Upper lobe of left lung (tissue), 6 donors: Measurements from ENCODE around the gene PPP6R1. TPM values are rescaled to one million over a fixed set of nuclear protein-coding genes. Genes with fewer than 3 reads are reported as not detected.

Source experiments
- ATAC-seq, 2 donors: fragments of 200-7000 bp; cut with Tn5 transposase; one replicate each; pipeline ENCODE4 v1.9.1; 2022; ENCODE audit warnings: mild to moderate bottlenecking in 2 of 2, moderate library complexity in 2 of 2; ENCODE audit not compliant: low FRiP score in 2 of 2
- DNase-seq, 2 donors: peaks; one replicate each; pipeline ENCODE4 v3.0.0-alpha.2; 2019 to 2020
- H3K27ac ChIP-seq, 4 donors: fragments of 200-600 bp; sonication (generic); one replicate each; pipeline ENCODE4 v1.5.1; 2016 to 2019
- H3K27me3 ChIP-seq, 4 donors: fragments of 200-600 bp; sonication (generic); one replicate each; pipeline ENCODE4 v1.5.1; 2017 to 2019
- H3K36me3 ChIP-seq, 4 donors: fragments of 200-600 bp; sonication (generic); one replicate each; pipeline ENCODE4 v1.5.1; 2016 to 2019
- H3K4me1 ChIP-seq, 4 donors: fragments of 200-600 bp; sonication (generic); one replicate each; pipeline ENCODE4 v1.5.1; 2018 to 2019
- H3K4me3 ChIP-seq, 4 donors: fragments of 200-600 bp; sonication (generic); one replicate each; pipeline ENCODE4 v1.5.1; 2017 to 2019; ENCODE audit warnings: mild to moderate bottlenecking in 2 of 4, moderate library complexity in 1 of 4
- H3K9me3 ChIP-seq, 4 donors: fragments of 200-600 bp; sonication (generic); one replicate each; pipeline ENCODE4 v1.5.1; 2018 to 2019
- EP300 ChIP-seq, 4 donors: sonication (generic); formaldehyde crosslinking; IDR thresholded peaks; one replicate each; pipeline ENCODE4 v1.5.1; 2017; ENCODE audit warnings: antibody characterized with exemption in 4 of 4, control low read depth in 2 of 4
- POLR2A ChIP-seq, 4 donors: fragments of 450-650 bp; IDR thresholded peaks; one replicate each; pipeline ENCODE4 v1.5.1; 2016 to 2017; ENCODE audit warnings: antibody characterized with exemption in 4 of 4, mild to moderate bottlenecking in 2 of 4
- POLR2AphosphoS5 ChIP-seq, 2 donors: sonication (generic); formaldehyde crosslinking; IDR thresholded peaks; one replicate each; pipeline ENCODE4 v1.5.1; 2017; ENCODE audit warnings: antibody characterized with exemption in 2 of 2
- WGBS, 2 donors: methylation state at CpG; one replicate each; pipeline ENCODE4 v1.1.5; 2017 to 2018; 5-methylcytosine and 5-hydroxymethylcytosine counted together
- total RNA-seq, 6 donors: library from RNA; depleted of rRNA in 4 of 6; stranded (reverse); fragments of >200 nt in 4 of 6; gene quantifications; one replicate each; pipeline versions ENCODE4 v1.1.0 to v1.2.1, GENCODE V29; 2016 to 2021
- TF ChIP-seq, protein P1 (sequence below), 6 experiments: fragments of 450-650 bp in 4 of 6; fragments of 200-600 bp in 2 of 6; sonication (generic) in 2 of 6; IDR thresholded peaks; one replicate each; pipeline ENCODE4 v1.5.1; 2016 to 2019; ENCODE audit warnings: antibody characterized with exemption in 6 of 6
- donor health status: DM: no; HTN: no; CAD: no; lungs with moderate emphysema.
- donor health status: DM: no; HTN: yes; CAD: no; lungs with severe emphysema.

The PPP6R1 gene
- total RNA-seq, 6 donors from 2014 or later = 49.0 to 104 (median 76.7) TPM

DNA sequence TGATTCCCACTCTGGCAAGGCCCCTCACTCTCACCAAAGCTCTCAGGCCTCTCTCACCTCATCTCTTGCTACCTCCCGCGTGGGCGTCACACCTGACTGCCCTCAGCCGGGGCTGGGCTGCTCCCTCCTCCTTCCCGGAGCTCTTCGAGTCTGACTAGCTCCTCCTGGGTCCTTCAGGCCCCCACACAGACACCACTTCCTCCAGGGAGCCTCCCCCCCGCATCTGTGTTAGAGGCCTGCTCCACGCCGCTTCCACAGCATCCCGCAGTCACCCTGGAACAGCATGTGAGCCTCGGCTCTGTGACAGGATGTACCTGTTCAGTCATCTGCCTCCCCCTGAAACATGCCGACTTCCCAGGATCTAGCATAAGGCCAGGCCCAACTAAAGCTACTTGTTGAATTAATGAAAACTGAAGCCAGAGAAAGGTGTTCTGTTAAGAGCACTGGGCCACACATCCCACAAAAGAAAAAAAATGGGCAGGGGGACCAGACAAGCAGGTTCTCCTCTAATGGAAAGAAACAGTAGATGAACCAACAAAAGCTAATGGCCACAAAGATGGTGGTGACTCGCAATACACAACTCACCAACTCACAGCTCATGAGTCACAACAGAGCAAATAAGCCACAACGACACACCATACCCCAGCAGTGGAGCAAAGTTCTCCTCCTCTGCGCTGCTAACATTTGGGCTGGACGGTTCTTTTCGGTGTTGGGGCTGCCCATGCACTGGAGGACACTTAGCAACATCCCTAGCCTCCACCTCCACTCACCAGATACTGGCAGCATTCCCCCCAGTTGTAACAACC is 3.0 kb downstream of the PPP6R1 start:
- H3K4me1 ChIP-seq = peaks cover 43 to 80% (median 59%) of the 10 kb centered on the region in 4 donors
- H3K27ac ChIP-seq = peak overlapping the region; percentile 60 to 86 (median 73)
- peak overlapping the region in 2 of 4 donors; percentile 98 for H3K4me3 ChIP-seq
- DNase-seq = no peak
- no peaks in the 10 kb centered on the region for H3K9me3 ChIP-seq
- 59 to 60% methylated on average over 12 to 16 of the region's 17 CpGs for WGBS, 2 donors
- peaks cover 0 to 6% (median 0%) of the 10 kb centered on the region in 4 donors for H3K36me3 ChIP-seq
- H3K27me3 ChIP-seq = no peaks in the 10 kb centered on the region
- ATAC-seq = no peak
- TF ChIP-seq, protein P1, sequence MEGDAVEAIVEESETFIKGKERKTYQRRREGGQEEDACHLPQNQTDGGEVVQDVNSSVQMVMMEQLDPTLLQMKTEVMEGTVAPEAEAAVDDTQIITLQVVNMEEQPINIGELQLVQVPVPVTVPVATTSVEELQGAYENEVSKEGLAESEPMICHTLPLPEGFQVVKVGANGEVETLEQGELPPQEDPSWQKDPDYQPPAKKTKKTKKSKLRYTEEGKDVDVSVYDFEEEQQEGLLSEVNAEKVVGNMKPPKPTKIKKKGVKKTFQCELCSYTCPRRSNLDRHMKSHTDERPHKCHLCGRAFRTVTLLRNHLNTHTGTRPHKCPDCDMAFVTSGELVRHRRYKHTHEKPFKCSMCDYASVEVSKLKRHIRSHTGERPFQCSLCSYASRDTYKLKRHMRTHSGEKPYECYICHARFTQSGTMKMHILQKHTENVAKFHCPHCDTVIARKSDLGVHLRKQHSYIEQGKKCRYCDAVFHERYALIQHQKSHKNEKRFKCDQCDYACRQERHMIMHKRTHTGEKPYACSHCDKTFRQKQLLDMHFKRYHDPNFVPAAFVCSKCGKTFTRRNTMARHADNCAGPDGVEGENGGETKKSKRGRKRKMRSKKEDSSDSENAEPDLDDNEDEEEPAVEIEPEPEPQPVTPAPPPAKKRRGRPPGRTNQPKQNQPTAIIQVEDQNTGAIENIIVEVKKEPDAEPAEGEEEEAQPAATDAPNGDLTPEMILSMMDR (IDR thresholded peaks at IDR 0.05) = no peak
- no peak for TF ChIP-seq POLR2A (IDR thresholded peaks at IDR 0.05)
- no peak for TF ChIP-seq POLR2AphosphoS5 (IDR thresholded peaks at IDR 0.05)
- no peak for TF ChIP-seq EP300 (IDR thresholded peaks at IDR 0.05)

DNA sequence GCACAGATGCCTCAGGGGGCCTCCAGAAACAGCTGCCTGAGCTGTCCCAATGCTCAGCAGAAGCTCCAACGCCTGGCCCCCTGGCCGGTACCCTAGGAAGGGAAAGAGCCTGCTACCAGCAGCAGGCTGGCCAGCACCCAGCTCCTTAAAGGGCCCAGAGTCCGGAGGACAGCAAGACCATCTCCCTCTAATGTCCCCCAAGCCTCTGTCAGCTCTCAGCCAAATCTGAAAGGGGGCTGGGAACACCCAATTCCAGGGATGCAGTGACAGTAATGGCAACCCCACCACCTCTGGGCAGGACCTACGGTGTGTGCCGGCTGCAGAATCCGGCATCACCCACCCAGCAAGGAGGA is 4.2 kb downstream of the PPP6R1 start:
- Histone ChIP-seq H3K4me3 (peak overlapping the region in 3 of 4 donors; percentile 25 to 98 (median 32)), H3K36me3 (peaks cover 0 to 6% (median 0%) of the 10 kb centered on the region in 4 donors), H3K9me3 (no peaks in the 10 kb centered on the region), H3K27me3 (no peaks in the 10 kb centered on the region), H3K27ac (peak overlapping the region; percentile 72 to 86 (median 78)), H3K4me1 (peaks cover 37 to 83% (median 56%) of the 10 kb centered on the region in 4 donors)
- WGBS, 2 donors = 60% methylated on average over 6 of the region's 6 CpGs; no CpG with 5 or more reads in 1 of the 2 donors
- ATAC-seq = no peak
- no peak for DNase-seq
- no peak for TF ChIP-seq POLR2AphosphoS5 (IDR thresholded peaks at IDR 0.05)
- TF ChIP-seq, protein P1 (IDR thresholded peaks at IDR 0.05) = no peak

DNA sequence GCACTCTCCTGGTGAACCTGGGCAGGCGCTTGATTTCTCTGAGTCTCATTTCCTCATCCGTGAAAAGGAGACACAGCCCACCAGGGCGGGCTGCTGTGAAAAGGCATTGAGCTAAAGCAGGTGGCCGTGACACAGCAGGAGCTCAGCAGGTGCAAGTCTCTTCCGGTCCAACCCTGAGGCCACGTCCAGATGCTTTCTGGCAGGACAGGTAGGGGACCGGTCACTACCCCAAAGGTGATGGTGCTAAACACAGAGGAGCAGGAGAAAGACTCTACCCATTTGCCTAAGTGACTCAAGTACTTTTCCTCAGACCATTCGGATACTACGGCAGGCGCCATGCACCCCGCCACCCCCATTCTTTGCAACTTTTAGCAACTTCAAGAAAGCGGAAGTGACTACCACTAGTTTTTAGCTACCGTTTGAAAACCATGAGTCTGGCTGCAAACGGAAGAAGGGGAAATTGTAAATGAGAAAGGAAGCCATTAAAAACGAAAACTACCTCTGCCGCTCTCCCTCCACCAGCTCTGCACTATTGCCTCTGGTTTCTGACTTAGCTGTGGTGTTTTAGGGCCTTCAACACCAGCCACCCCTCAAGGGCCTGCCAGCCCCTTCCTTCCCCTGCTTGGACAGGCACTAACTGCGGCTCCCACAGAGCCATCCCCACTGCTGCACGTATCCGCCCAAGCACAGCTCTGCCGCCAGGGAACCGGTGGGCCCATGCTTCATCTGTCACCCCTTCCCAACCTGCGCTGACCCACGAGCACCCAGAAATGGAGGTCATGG is 4.8 kb downstream of the PPP6R1 start:
- TF ChIP-seq EP300 (IDR thresholded peaks at IDR 0.05) (no peak), POLR2A (IDR thresholded peaks at IDR 0.05) (no peak), POLR2AphosphoS5 (IDR thresholded peaks at IDR 0.05) (no peak)
- TF ChIP-seq, protein P1 (IDR thresholded peaks at IDR 0.05) = no peak
- no peak for ATAC-seq
- Histone ChIP-seq H3K9me3 (no peaks in the 10 kb centered on the region), H3K36me3 (peaks cover 0 to 6% (median 0%) of the 10 kb centered on the region in 4 donors), H3K4me1 (peaks cover 36 to 85% (median 55%) of the 10 kb centered on the region in 4 donors), H3K27me3 (no peaks in the 10 kb centered on the region), H3K27ac (peak overlapping the region; percentile 72 to 86 (median 78)), H3K4me3 (peak overlapping the region in 3 of 4 donors; percentile 25 to 98 (median 32))
- 51 to 56% methylated on average over 13 to 23 of the region's 23 CpGs for WGBS, 2 donors
- no peak for DNase-seq

DNA sequence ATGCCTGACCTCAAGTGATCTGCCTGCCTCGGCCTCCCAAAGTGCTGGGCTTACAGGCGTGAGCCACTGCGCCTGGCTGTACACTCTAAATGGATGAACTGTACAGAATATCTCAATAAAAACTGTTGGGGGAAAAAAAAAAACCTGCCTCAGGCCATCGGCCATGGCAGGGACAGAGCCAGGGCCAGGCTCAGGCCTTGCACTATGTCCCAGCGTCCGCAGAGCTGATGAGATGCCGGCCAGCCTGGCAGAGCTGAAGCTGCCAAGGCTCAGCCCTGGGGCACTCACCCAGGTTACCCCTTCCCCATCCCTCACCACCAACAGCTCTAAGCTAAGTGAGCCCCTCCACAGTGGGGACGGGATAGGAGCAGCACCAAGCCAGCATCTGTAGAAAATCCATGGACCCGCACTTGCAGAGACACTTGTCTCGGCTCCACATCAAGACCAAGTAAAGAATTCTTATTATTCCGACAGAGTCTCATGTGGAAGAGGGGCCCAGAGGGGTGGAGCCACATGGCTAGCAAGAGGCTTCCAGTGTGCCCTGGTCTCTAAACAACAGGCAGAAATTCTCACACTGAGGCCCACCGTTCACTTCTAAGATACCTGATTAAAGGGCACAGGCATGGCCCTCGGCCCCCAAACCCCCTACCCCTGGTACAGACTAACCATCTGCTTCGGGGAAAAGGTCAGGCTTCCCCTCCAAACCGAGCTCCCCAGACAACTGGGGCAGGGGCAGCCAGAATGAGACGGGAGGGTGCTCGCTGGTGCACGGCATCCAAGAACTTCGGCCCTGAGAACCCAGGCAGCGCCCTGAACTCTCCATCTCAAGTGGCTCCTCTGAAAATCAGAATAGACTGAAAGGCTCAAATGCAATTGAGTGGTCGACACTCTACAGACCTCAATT is 5.8 kb downstream of the PPP6R1 start:
- H3K4me1 ChIP-seq = peaks cover 36 to 94% (median 59%) of the 10 kb centered on the region in 4 donors
- TF ChIP-seq POLR2A (IDR thresholded peaks at IDR 0.05) = no peak
- no peak for TF ChIP-seq POLR2AphosphoS5 (IDR thresholded peaks at IDR 0.05)
- TF ChIP-seq, protein P1 (IDR thresholded peaks at IDR 0.05) = no peak
- TF ChIP-seq EP300 (IDR thresholded peaks at IDR 0.05) = no peak
- WGBS, 2 donors = 75 to 82% methylated on average over 18 to 21 of the region's 21 CpGs
- H3K27me3 ChIP-seq = no peaks in the 10 kb centered on the region
- H3K4me3 ChIP-seq = peak overlapping the region in 1 of 4 donors; percentile 98
- peak in 1 of 2 donors; percentile 41 for DNase-seq
- peaks cover 0 to 6% (median 0%) of the 10 kb centered on the region in 4 donors for H3K36me3 ChIP-seq
- no peaks in the 10 kb centered on the region for H3K9me3 ChIP-seq
- no peak for ATAC-seq
- H3K27ac ChIP-seq = peak overlapping the region; percentile 42 to 86 (median 73)
